DOHH2 (cell line): Measurements from ENCODE around the gene ZBTB45.

Experiments used
- CTCF ChIP-seq: fragments of 200-600 bp; sonication (generic); IDR thresholded peaks from one replicate; pipeline ENCODE4 v1.5.1; 2014; ENCODE audit warnings: antibody characterized with exemption, mild to moderate bottlenecking, low read depth, low read length; ENCODE audit not compliant: poor library complexity, severe bottlenecking
- EZH2phosphoT487 ChIP-seq: fragments of 200-600 bp; sonication (generic); IDR thresholded peaks from 2 replicates; pipeline ENCODE4 v1.6.1; 2017; ENCODE audit warnings: borderline replicate concordance, mild to moderate bottlenecking, antibody characterized with exemption, low read length, moderate library complexity, mixed read lengths

GRCh38 chr19:58535857-58536256 is 16.2 kb upstream of the ZBTB45 start:
- TF ChIP-seq CTCF (no peak), EZH2phosphoT487 (no peak)
